HEK293 (cell line): ENCODE data around the gene SMIM17.

Source experiments
- ATF2 ChIP-seq: fragments of 450-650 bp; formaldehyde crosslinking; IDR thresholded peaks from 2 replicates; pipeline ENCODE4 v1.5.1; 2016; ENCODE audit warnings: missing biosample characterization, missing genetic modification characterization, low read depth
- CTCF ChIP-seq: fragments of 450-650 bp; formaldehyde crosslinking; IDR thresholded peaks from 2 replicates; pipeline ENCODE4 v1.5.1; 2016; ENCODE audit warnings: missing biosample characterization, missing genetic modification characterization
- PATZ1 ChIP-seq: fragments of 450-650 bp; formaldehyde crosslinking; IDR thresholded peaks from 2 replicates; pipeline ENCODE4 v1.5.1; 2016; ENCODE audit warnings: missing biosample characterization, missing genetic modification characterization
- REST ChIP-seq: fragments of 450-650 bp; formaldehyde crosslinking; IDR thresholded peaks from 2 replicates; pipeline ENCODE4 v1.5.1; 2016; ENCODE audit warnings: missing biosample characterization, missing genetic modification characterization
- SETDB1 ChIP-seq: IDR thresholded peaks from one replicate; pipeline ENCODE4 v1.6.1; 2017; ENCODE audit warnings: mild to moderate bottlenecking, low read length, moderate library complexity, mixed read lengths; ENCODE audit not compliant: insufficient read length
- TCF7L2 ChIP-seq: IDR thresholded peaks from 2 replicates; pipeline ENCODE4 v1.6.1; 2011; ENCODE audit warnings: low read depth, mild to moderate bottlenecking, inconsistent platforms, low read length, moderate library complexity, borderline replicate concordance
- WT1 ChIP-seq: fragments of 450-650 bp; formaldehyde crosslinking; IDR thresholded peaks from 2 replicates; pipeline ENCODE4 v1.5.1; 2016; ENCODE audit warnings: missing biosample characterization, missing genetic modification characterization
- ZNF133 ChIP-seq: fragments of 450-650 bp; formaldehyde crosslinking; IDR thresholded peaks from 2 replicates; pipeline ENCODE4 v1.5.1; 2016; ENCODE audit warnings: missing biosample characterization, missing genetic modification characterization
- ZNF274 ChIP-seq, 2 experiments: fragments of 200-500 bp in 1 of 2; fragments of 450-650 bp in 1 of 2; sonication (Bioruptor generic) in 1 of 2; formaldehyde crosslinking in 1 of 2; IDR thresholded peaks; 2 replicates each; pipeline versions ENCODE4 v1.5.1 to v1.6.1; 2014 to 2016; ENCODE audit warnings: borderline replicate concordance in 1 of 2, inconsistent platforms in 1 of 2, low read length in 1 of 2, missing biosample characterization in 1 of 2, missing genetic modification characterization in 1 of 2
- ZNF324 ChIP-seq: fragments of 450-650 bp; formaldehyde crosslinking; IDR thresholded peaks from 2 replicates; pipeline ENCODE4 v1.5.1; 2016; ENCODE audit warnings: missing biosample characterization, missing genetic modification characterization
- ZNF514 ChIP-seq: fragments of 450-650 bp; formaldehyde crosslinking; IDR thresholded peaks from 2 replicates; pipeline ENCODE4 v1.5.1; 2016; ENCODE audit warnings: missing biosample characterization, missing genetic modification characterization
- ZNF621 ChIP-seq: fragments of 450-650 bp; formaldehyde crosslinking; IDR thresholded peaks from 2 replicates; pipeline ENCODE4 v1.5.1; 2017; ENCODE audit warnings: missing biosample characterization, missing genetic modification characterization

GRCh38 chr19:56608274-56608964, 34.5 kb upstream of the SMIM17 start:
- TF ChIP-seq REST (tag by site-specific recombination) (no peak), ZNF324 (tag by site-specific recombination) (no peak), ZNF514 (no peak), WT1 (tag by site-specific recombination) (no peak), ZNF621 (no peak), TCF7L2 (no peak), PATZ1 (tag by site-specific recombination) (no peak), ATF2 (tag by site-specific recombination) (no peak), ZNF274 (IDR thresholded peaks at IDR 0.05; ENCODE audit: low read length) (no peak), ZNF274 (tag by site-specific recombination; IDR thresholded peaks at IDR 0.05; ENCODE audit: borderline replicate concordance) (no peak), CTCF (tag by site-specific recombination) (no peak), SETDB1 (no peak), ZNF133 (tag by site-specific recombination) (no peak)
